GM12878 (cell line): ENCODE results near the gene SETBP1.

Source experiments
- MXI1 ChIP-seq: fragments of 150-350 bp; IDR thresholded peaks from 2 replicates; pipeline ENCODE4 v1.6.1; 2011; ENCODE audit warnings: low read depth, mild to moderate bottlenecking, inconsistent platforms, low read length, improper control_type of control experiment
- YY1 ChIP-seq: IDR thresholded peaks from 2 replicates; pipeline ENCODE4 v1.6.1; 2011; ENCODE audit warnings: low read depth, mild to moderate bottlenecking, low read length
- ZZZ3 ChIP-seq: IDR thresholded peaks from 2 replicates; pipeline ENCODE4 v1.6.1; 2011; ENCODE audit warnings: low read depth; ENCODE audit not compliant: control insufficient read depth, insufficient read length

- TF ChIP-seq MXI1 (no peak), YY1 (no peak), ZZZ3 (no peak)
Observed at GRCh38 chr18:44848644-44849335, 168.1 kb downstream of the SETBP1 start.
